ENCODE measurements around the gene TMEM132C. TPM values are rescaled to one million over a fixed set of nuclear protein-coding genes. Genes with fewer than 3 reads are reported as not detected.

TMEM132C gene
- total and polyA plus RNA-seq, 2 of the 8 experiments (the other 6 are each of a cell fraction or from before 2014, with no cell fraction given): 0.23 to 0.76 TPM

DNA sequence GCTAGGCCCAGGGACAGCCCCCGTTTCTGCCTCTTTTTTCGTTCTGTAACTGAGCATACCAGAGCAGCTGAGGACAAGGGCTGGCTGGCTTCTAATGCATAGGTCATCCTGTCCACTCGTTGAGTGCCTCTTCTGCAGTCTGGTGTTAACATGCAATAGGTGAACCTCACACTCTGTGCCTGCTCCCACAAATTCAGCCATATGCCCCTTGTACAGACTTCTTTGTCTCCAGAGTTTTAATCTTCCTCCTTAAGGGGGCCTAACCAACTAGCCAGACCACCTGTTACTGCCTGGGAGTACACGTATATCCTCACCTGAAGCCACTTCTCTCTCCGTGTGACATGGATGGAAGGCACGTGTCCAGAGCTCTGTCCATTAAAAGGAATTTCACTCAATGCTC lies 445.7 kb downstream of the TMEM132C start:
- Histone ChIP-seq H3K27me3 (replicated peaks in 1 of 4; ENCODE audit: control insufficient read depth in 3 of 4, extremely low read depth in 1 of 4, insufficient read depth in 3 of 4, low read length in 3 of 4) (no peaks in the 10 kb centered on the region), H4K5ac (ENCODE audit: insufficient read length, low read depth, low read length) (no peak overlapping the region), H3K4me2 (ENCODE audit: insufficient read depth in 1 of 2, low read depth in 2 of 2, low read length in 2 of 2) (no peak overlapping the region), H2BK20ac (ENCODE audit: low read length) (no peak overlapping the region), H3K14ac (ENCODE audit: insufficient read length) (no peak overlapping the region), H2AK5ac (ENCODE audit: low read depth, low read length) (no peak overlapping the region), H3K18ac (ENCODE audit: extremely low read depth, low read length) (no peak overlapping the region), H2BK120ac (replicated peaks; ENCODE audit: low read depth, low read length) (no peak overlapping the region), H3K4me1 (replicated peaks in 1 of 4; ENCODE audit: control insufficient read depth in 3 of 4, insufficient read depth in 4 of 4, low read length in 3 of 4) (peaks cover 0 to 4% (median 0%) of the 10 kb centered on the region in 4 experiments; a peak in 1 of 7 replicates), H3K27ac (ENCODE audit: low read depth, low read length) (no peak overlapping the region), H3K9ac (replicated peaks in 1 of 4; ENCODE audit: extremely low read depth in 1 of 4, low read depth in 3 of 4, low read length in 3 of 4) (no peak overlapping the region), H4K8ac (ENCODE audit: extremely low read depth, insufficient read depth, low read length) (no peak overlapping the region), H4K20me1 (replicated peaks in 1 of 2; ENCODE audit: control insufficient read depth in 1 of 2, insufficient read depth in 2 of 2, low read length in 2 of 2) (no peaks in the 10 kb centered on the region), H3K56ac (replicated peaks; ENCODE audit: insufficient read length, low read depth, low read length) (no peak overlapping the region), H3K36me3 (ENCODE audit: control insufficient read depth in 2 of 4, insufficient read depth in 4 of 4, low read length in 3 of 4) (no peaks in the 10 kb centered on the region), H3K4me3 (ENCODE audit: extremely low read depth in 1 of 4, insufficient read depth in 2 of 4, low read depth in 3 of 4, low read length in 4 of 4) (no peak overlapping the region), H3K23me2 (ENCODE audit: low read depth, low read length) (no peaks in the 10 kb centered on the region), H3K4ac (replicated peaks; ENCODE audit: insufficient read length, low read depth, low read length) (no peak overlapping the region), H2AFZ (ENCODE audit: low read length) (no peak overlapping the region), H4K91ac (replicated peaks; ENCODE audit: insufficient read length, low read length) (no peak overlapping the region), H2BK15ac (ENCODE audit: low read length) (no peak overlapping the region), H3K9me3 (ENCODE audit: insufficient read depth in 2 of 2, low read depth in 1 of 2, low read length in 1 of 2) (no peaks in the 10 kb centered on the region), H3K23ac (ENCODE audit: insufficient read length) (no peak overlapping the region), H2BK12ac (ENCODE audit: low read depth, low read length) (no peak overlapping the region), H3K79me2 (ENCODE audit: control insufficient read depth in 1 of 2, insufficient read depth in 2 of 2, low read length in 2 of 2) (no peaks in the 10 kb centered on the region), H3K79me1 (ENCODE audit: low read depth, low read length) (no peaks in the 10 kb centered on the region), H2BK5ac (ENCODE audit: low read depth, low read length) (no peak overlapping the region)
- 97% methylated on average over 6 of the region's 6 CpGs; no CpG with 5 or more reads in 1 of the 2 experiments for WGBS, 2 experiments (ENCODE audit: extremely low coverage in 1 of 2, insufficient coverage in 1 of 2, insufficient read length in 1 of 2, insufficient replicate concordance in 2 of 2, low coverage in 1 of 2, low lambda C conversion rate in 2 of 2, missing lambda C conversion rate in 1 of 2)
- CTCF ChIA-PET (ENCODE audit: partially characterized antibody): interaction anchor here (0.8 to 1.4 kb wide), 2 partner anchors 18 to 69 kb away, joined by 3 to 5 read pairs; no protein-coding TSS in a partner anchor
- POLR2A ChIA-PET (ENCODE audit: partially characterized antibody): no interaction called here
- TF ChIP-seq CHD1 (IDR thresholded peaks at IDR 0.05; ENCODE audit: low read depth, low read length) (no peak), EZH2 (IDR thresholded peaks at IDR 0.05; ENCODE audit: low read depth, low read length, severe bottlenecking) (no peak), RXRA (IDR thresholded peaks at IDR 0.05; ENCODE audit: insufficient read depth, low read depth, low read length) (no peak), EGR1 (IDR thresholded peaks at IDR 0.05; ENCODE audit: borderline replicate concordance, low read depth, low read length) (no peak), CREB1 (IDR thresholded peaks at IDR 0.05) (no peak), TCF12 (IDR thresholded peaks at IDR 0.05; ENCODE audit: low read depth, low read length) (no peak), SUZ12 (IDR thresholded peaks at IDR 0.05; ENCODE audit: low read length) (no peak), RAD21 (IDR thresholded peaks at IDR 0.05 in 1 of 2, conservative IDR thresholded peaks at IDR 0.05 in 1 of 2; ENCODE audit: low read depth in 2 of 2, low read length in 2 of 2) (no peak), SP1 (IDR thresholded peaks at IDR 0.05; ENCODE audit: low read depth, low read length) (no peak)
- DNase-seq (ENCODE audit: low read depth in 1 of 2, low spot score in 2 of 2) (no peak), FAIRE-seq (no peak)
